NOMO-1 treated with DMSO at 0.1 percent for 48 hours (cell line): ENCODE results near the gene WRAP53.

Experiments used
- DNase-seq: peaks from one replicate; lab custom pipeline; 2025; ENCODE audit not compliant: unreplicated experiment; lab: John Stamatoyannopoulos, UW

The WRAP53 gene

GRCh38 chr17:7707858-7708750, 19.8 kb downstream of the WRAP53 start:
- DNase-seq: no peak

DNA sequence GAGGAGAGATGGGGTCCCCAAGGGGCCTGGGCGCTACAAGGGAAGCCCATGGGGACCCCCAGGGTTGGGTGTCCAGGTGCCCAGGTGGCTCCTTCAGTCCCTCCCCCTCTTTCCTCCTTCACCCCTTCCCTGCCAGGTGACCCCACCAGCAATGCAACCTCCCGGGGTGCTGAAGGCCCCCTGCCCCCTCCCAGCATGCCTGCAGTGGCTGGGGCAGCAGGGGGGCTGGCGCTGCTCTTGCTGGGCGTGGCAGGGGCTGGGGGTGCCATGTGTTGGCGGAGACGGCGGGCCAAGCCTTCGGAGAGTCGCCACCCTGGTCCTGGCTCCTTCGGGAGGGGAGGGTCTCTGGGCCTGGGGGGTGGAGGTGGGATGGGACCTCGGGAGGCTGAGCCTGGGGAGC, 20.8 kb downstream of the WRAP53 start:
- no peak for DNase-seq

DNA sequence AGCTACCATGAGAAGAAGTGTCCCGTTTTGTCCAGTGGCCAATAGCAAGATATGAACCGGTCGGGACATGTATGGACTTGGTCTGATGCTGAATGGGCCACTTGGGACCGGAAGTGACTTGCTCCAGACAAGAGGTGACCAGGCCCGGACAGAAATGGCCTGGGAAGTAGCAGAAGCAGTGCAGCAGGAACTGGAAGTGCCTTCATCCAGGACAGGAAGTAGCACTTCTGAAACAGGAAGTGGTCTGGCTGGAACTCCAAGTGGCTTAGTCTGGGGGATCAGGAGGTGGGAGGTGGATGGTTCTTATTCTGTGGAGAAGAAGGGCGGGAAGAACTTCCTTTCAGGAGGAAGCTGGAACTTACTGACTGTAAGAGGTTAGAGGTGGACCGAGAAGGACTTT, 22.0 kb downstream of the WRAP53 start:
- DNase-seq: no peak

DNA sequence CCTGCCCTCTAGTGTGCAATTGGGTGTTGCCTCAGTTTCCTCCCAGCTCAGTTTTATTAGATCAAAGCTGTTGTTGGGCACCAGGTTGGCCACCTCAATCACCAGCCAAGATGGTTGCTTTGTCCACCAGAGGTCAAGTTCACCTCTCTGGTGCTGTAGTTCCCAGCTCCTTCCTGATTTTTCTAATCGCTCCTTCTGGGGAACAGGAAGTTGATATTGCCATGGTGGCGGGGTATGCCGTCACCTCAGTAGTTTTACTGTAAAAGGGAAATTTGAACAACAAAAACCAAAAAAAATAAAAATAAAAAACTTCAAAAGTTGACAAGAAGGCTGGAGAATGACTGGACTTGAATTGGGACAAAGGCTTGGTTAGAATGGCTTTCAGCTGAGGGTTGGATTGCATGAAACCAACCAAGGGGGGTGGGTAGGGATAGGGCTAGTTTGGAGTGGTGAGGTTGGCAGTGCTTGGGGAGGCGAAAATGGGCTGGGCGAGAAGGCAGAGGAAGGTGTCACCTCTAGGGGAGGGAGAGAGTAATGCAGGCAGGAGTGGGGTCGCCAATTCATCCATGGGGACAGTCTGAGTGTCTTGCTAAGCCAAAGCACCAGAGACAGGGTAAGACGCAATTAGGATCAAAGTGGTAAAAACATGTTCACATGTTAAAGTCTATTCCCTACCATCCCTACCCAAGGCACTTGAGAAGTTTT, 22.9 kb downstream of the WRAP53 start:
- DNase-seq: no peak

- DNase-seq: no peak
Observed at GRCh38 chr17:7712111-7712771, 24.0 kb downstream of the WRAP53 start.

DNA sequence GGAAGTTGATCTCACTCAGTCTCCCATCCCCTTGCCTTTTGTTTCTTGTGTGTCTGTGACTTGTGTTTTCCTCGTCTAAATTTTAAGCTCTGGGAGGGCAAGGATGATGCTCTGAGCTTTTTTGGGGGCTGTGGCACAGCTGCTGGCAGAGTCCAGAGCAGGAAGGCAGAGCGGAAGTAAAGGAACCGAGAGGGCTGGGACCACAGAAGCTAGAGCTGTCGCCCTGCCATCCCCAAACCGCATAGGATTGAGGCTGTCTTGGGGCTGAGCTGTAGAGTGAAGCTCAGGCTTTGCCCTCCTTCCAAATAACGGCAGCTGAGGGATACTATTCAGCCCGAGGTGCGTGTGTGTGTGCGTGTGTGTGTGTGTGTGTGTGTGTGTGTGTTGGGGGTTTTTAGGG, 25.5 kb downstream of the WRAP53 start:
- DNase-seq: peak; percentile 9

GRCh38 chr17:7714721-7715594, 26.7 kb downstream of the WRAP53 start:
- DNase-seq: no peak

DNA sequence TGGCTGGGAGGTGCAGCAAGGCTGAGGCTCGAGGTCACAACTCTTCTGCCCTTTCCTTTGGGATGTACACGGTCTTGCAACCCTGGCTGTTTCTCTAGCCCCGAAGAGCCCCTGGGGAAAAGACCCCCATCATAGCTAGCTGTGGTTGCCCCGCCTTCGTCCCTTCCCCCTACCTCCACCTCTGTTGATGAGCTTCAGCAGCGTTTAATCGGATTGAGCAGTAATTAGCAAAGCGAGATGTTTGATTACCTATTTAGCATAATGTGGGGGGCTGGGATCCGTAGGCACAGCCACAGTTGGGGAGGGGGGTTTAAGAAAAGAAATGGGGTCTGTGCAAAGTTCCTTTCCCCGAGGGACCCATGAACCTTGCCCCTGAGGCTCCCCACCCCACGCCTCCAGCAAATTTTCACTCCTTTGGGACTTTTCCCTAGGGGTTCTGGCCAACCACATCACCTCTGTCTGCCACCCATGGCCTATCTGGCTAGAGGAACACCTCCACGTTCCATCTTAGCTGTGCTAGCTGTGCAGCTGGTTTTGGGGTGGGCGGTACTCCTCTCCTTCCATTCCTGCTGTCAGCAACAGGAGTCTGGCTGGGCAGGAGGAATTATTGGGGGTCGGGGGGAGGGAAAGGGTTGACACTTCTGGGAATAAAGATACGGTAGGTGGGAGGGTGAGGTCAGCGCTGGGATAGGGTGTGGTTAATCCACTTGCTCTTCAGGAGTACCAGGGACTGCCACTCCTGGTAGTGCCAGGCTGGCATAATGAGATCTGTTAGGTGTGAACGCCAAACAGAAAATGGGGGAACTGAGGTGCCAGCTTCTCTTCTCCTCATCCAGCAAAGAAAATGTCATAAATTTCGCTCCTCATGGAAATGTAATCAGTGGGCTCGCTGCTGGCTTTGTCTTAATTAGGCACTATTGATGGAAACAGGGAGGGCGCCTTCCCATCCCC, 27.9 kb downstream of the WRAP53 start:
- no peak for DNase-seq

GRCh38 chr17:7716901-7717755, 28.9 kb downstream of the WRAP53 start, which contains the start of gene DNAH2:
TSS of gene DNAH2 (plus strand) at chr17:7717744. CDS start at chr17:7719735, 1,991 bp downstream.
- DNase-seq: peak; percentile 39

DNA sequence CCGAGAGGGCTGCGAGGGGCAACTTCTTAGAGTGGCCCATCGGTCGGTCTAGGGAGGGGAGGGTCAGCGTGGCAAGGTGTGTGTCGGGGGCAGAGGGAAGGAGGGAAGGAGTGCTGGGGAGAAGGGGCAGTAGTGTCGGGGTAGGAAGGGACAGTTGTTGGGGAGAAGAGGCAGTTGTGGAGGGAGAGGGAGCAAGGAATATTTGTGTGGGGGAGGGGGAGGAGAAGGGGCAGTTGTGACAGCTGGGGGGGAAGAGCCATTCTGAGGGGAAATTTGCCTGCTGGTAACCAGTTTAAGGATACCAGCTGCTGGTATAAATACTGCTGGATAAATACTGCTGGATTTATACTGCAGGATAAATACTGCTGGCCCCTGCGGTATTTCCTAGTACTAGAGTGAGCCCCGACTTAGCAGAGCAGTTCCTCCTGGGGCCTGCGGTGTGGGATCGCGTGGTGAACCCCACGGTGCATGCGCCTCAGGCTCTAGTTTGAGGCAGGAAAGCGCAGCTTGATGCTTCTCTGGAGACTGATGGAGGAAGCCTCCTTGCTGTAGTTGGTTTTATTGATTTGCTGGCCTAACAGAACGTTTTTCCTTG, 29.6 kb downstream of the WRAP53 start:
- DNase-seq: peak; percentile 23

DNA sequence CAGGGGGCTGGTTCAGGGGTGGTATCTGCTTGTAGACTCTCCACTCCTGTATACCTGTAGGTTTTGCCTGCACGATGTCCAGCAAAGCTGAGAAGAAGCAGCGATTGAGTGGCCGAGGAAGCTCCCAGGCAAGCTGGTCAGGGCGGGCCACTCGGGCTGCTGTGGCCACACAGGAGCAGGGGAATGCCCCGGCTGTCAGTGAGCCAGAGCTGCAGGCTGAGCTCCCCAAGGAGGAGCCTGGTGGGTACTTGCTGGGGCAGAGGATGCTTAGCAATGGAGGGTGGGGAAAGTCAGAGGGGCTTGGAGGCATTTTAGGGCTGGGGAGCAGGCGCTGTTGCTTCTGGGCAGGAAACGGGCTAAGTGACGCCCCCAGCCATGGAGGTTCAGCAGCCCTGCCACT, 31.4 kb downstream of the WRAP53 start:
- DNase-seq: no peak

- DNase-seq: no peak
Observed at GRCh38 chr17:7720125-7720524, 31.8 kb downstream of the WRAP53 start.

DNA sequence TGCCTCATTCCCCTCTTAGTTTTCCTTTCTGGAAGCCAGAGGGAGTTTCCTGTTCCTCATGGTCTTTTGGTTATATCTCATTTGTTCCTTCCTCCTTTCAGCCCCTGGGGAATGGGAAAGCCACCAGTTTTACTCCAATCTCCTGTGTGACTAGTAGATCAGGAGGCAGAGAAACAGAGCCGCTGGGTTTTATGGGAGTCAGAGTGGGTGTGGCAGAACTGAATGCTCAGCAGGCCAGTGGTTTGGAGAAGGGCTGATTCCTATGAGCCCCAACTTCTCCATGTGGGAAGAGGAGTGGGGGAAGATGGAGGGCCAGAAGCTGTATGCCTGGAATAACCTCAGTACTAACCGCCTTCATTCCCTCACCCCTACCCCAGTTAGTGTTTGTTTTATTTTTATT, 33.3 kb downstream of the WRAP53 start:
- no peak for DNase-seq

DNA sequence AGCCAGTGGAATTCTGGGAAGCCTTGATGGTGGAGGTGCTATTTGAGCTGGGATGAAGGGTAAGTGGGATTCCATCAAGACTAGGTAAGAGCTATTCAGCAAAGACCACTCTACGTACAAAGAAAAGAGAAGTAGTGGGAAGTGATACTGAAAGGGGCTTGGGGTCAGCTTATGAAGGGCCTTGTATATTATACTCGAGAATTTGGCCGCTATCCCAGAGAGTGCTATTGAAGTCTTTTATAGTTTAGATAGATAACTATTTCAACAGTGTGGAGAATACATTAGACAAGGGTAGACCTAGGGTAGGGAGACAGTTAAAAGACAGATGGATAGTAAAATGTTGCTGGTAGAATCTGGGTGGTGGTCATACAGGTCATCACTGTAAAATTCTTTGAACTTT, 39.6 kb downstream of the WRAP53 start:
- DNase-seq: no peak

DNA sequence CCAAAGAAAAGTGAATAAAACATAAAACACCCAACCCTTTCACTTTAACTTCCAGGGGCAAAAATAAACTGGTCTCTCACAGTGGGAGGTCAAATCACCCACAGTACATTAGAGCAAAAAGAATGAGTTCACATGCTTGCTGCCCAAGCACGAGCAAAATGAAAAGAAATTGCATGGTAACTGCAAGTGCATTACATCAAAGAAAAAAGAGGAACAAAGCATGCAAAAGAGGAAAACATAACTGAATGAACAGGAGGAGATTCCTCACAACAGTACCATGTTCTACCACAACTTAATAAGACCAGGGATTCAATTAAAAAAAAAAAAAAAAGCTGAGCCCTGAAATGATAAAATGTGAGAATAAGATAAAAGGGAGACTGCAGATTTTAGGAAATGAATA, 41.5 kb downstream of the WRAP53 start:
- peak; percentile 64 for DNase-seq

DNA sequence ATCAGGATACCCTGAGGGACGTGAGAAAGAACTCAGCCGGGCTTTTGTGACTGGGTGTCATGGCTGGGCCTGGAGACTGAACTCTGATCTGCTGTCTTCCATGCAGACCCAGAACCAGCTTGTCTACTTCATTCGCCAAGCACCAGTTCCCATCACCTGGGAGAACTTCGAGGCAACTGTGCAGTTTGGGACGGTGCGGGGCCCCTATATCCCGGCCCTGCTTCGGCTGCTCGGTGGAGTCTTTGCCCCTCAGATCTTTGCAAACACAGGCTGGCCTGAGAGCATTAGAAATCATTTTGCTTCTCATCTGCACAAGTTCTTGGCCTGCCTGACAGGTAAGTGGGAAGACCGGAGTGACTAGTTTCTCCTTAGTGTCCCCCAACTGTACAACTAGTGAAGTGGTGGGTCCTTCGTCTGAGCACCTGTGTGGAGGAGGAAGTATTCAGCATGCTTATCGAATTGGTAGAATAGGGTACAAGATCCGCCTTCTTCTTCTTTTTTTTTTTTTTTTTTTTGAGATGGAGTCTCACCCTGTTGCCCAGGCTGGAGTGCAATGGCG, 44.8 kb downstream of the WRAP53 start:
- DNase-seq: no peak

DNA sequence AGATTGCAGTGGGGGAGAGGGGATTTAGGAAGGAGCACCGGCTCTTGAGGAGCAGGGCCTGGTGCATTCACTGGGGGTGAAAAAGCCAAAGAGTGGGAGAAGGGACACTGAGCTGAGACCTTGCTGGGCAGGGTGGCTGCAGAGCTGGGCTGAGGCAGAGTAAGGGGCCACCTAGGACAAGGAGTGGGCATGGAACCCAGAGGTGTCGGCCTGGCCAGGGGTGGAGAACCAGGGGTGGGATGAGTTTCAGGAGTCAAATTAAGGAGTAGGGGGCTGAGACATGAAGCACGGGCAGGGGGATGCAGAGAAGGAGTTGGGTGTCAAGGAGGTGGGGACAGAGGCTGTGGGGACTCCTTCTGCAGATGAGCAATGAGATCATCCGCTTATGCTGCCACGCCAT, 49.3 kb downstream of the WRAP53 start:
- no peak for DNase-seq

DNA sequence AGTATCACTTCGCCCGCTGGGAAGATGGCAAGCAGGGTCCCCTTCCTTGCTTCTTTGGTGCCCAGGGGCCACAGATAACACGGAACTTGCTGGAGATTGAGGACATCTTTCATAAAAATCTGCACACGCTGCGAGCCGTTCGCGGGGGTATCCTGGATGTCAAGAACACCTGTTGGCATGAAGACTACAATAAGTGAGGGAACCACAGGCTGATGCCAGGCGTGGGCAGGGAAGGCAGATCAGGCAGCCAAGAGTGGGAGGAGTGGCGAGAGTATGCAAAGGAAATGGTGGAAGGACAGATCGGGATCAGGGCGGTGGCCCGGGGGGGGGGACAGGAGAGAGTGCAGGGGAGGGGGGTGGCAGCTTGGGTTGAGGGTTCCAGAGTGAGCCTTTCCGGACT, 51.5 kb downstream of the WRAP53 start:
- no peak for DNase-seq
